Keratinocyte (primary cell): ENCODE results near the gene NPM1. TPM values are rescaled to one million over a fixed set of nuclear protein-coding genes. Genes with fewer than 3 reads are reported as not detected.

Experiments used
- DNase-seq: peaks from one replicate; pipeline ENCODE4 v3.0.0-alpha.2; 2011; ENCODE audit warnings: low read depth, missing footprints, low spot score
- FAIRE-seq: peaks from 2 replicates; lab custom pipeline; 2011; peaks lifted over from hg19 to GRCh38; lab: Jason Lieb, UNC
- H2AFZ ChIP-seq: 2 replicates; pipeline ENCODE4 v1.6.0; 2012; ENCODE audit warnings: low read length, control low read depth, inconsistent platforms; ENCODE audit not compliant: control insufficient read depth
- H3K27ac ChIP-seq: 2 replicates; pipeline ENCODE4 v1.5.1; 2011; ENCODE audit warnings: low read length; ENCODE audit not compliant: control insufficient read depth, insufficient read depth
- H3K27me3 ChIP-seq: 3 replicates; pipeline ENCODE4 v1.6.0; 2011; ENCODE audit warnings: low read length; ENCODE audit not compliant: control insufficient read depth, insufficient read depth; ENCODE audit errors: extremely low read depth
- H3K36me3 ChIP-seq, 2 experiments: 2 replicates in 1 of 2; 3 replicates in 1 of 2; pipeline ENCODE4 v1.5.1; 2011; ENCODE audit warnings: low read length in 2 of 2, mild to moderate bottlenecking in 1 of 2; ENCODE audit not compliant: control insufficient read depth in 2 of 2, insufficient read depth in 2 of 2; ENCODE audit errors: extremely low read depth in 1 of 2
- H3K4me1 ChIP-seq: 3 replicates; pipeline ENCODE4 v1.5.1; 2011; ENCODE audit warnings: low read length; ENCODE audit not compliant: control insufficient read depth, insufficient read depth; ENCODE audit errors: extremely low read depth
- H3K4me2 ChIP-seq: 3 replicates; pipeline ENCODE4 v1.6.0; 2011; ENCODE audit warnings: low read depth, low read length; ENCODE audit not compliant: control insufficient read depth, insufficient read depth; ENCODE audit errors: extremely low read depth
- H3K4me3 ChIP-seq, 3 experiments: fragments of 200-600 bp in 1 of 3; sonication (generic) in 1 of 3; 2 replicates in 2 of 3; 3 replicates in 1 of 3; pipeline ENCODE4 v1.5.1; 2011 to 2016; ENCODE audit warnings: low read length in 3 of 3, mild to moderate bottlenecking in 3 of 3, control low read depth in 2 of 3, inconsistent platforms in 1 of 3, low read depth in 1 of 3, mixed read lengths in 1 of 3, mixed run types in 1 of 3, moderate library complexity in 1 of 3; ENCODE audit not compliant: control insufficient read depth in 2 of 3, insufficient read depth in 2 of 3; ENCODE audit errors: extremely low read depth in 1 of 3
- H3K79me2 ChIP-seq: 2 replicates; pipeline ENCODE4 v1.6.0; 2012; ENCODE audit warnings: low read length; ENCODE audit not compliant: control insufficient read depth, insufficient read depth
- H3K9ac ChIP-seq: 3 replicates; pipeline ENCODE4 v1.6.0; 2011; ENCODE audit warnings: low read length; ENCODE audit not compliant: control insufficient read depth, insufficient read depth; ENCODE audit errors: extremely low read depth
- H3K9me1 ChIP-seq: 3 replicates; pipeline ENCODE4 v1.6.0; 2011; ENCODE audit warnings: low read length; ENCODE audit not compliant: control insufficient read depth, insufficient read depth; ENCODE audit errors: extremely low read depth
- H3K9me3 ChIP-seq: 2 replicates; pipeline ENCODE4 v1.5.1; 2012; ENCODE audit warnings: low read depth, low read length; ENCODE audit not compliant: control insufficient read depth
- H4K20me1 ChIP-seq: 3 replicates; pipeline ENCODE4 v1.6.0; 2011; ENCODE audit warnings: low read length; ENCODE audit not compliant: control insufficient read depth, insufficient read depth; ENCODE audit errors: extremely low read depth
- EZH2 ChIP-seq: IDR thresholded peaks from one replicate; pipeline ENCODE4 v1.6.1; 2012; ENCODE audit warnings: inconsistent platforms, mild to moderate bottlenecking, low read length, moderate library complexity
- dilution Hi-C: fragments of 300-500 bp; cut with MboI; formaldehyde crosslinking; loops from one replicate; pipeline ENCODE4 v1.7.0; 2020; ENCODE audit warnings: low sequenced_read_pairs; ENCODE audit not compliant: extremely low pct_ligation_motif_present
- polyA plus RNA-seq, 5 experiments: library from polyadenylated mRNA; depleted of rRNA in 3 of 5; stranded (reverse) in 3 of 5; stranded (forward) in 1 of 5; unstranded in 1 of 5; fragments of >200 nt; gene quantifications; 1 replicate in 1 of 5; 2 replicates in 3 of 5; 3 replicates in 1 of 5; pipeline versions ENCODE4 v1.2.1 to v1.2.3, GENCODE V29; 2011 to 2012; ENCODE audit warnings: missing spikeins in 2 of 5, low read depth in 1 of 5, low replicate concordance in 1 of 5
- TF ChIP-seq, protein P1 (sequence below), 3 experiments: IDR thresholded peaks in 1 of 3; conservative IDR thresholded peaks in 1 of 3; optimal IDR thresholded peaks in 1 of 3; 2 replicates in 2 of 3; 3 replicates in 1 of 3; pipeline versions ENCODE3 to v1.5.1; 2011; ENCODE audit warnings: low read length in 3 of 3, mild to moderate bottlenecking in 3 of 3, moderate library complexity in 2 of 3, control low read depth in 1 of 3, inconsistent platforms in 1 of 3; ENCODE audit not compliant: insufficient read depth in 2 of 3; ENCODE audit errors: extremely low read depth in 1 of 3

NPM1 gene
- polyA plus RNA-seq, 1 donor (not counting 4 experiments of a cell fraction or from before 2014, with no cell fraction given), result 2,398 TPM

DNA sequence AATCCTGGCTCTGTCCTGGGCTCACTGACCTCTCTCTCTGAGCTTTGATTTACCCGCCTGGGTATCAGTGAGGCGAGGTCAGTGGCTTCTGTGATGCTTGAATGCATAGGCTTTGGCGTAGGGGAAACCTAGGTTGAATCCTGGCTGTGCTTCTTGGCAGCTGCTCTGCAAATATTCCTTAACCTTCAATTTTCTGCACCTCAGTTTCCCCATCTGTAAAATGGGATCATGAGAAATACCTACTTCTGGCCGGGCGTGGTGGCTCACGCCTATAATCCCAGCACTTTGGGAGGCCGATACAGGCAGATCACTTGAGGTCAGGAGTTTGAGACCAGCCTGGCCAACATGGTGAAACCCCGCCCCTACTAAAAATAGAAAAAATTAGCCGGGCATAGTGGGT is 39.0 kb downstream of the NPM1 start:
- Histone ChIP-seq H3K27me3 (peaks cover 4% of the 10 kb centered on the region), H3K9me3 (no peaks in the 10 kb centered on the region), H3K4me1 (no peaks in the 10 kb centered on the region), H3K27ac (no peak overlapping the region), H3K79me2 (no peaks in the 10 kb centered on the region), H3K9ac (no peak overlapping the region), H3K4me2 (no peak overlapping the region), H3K4me3 (no peak overlapping the region), H4K20me1 (no peaks in the 10 kb centered on the region), H3K9me1 (no peaks in the 10 kb centered on the region), H3K36me3 (no peaks in the 10 kb centered on the region), H2AFZ (no peak overlapping the region)
- DNase-seq (no peak), FAIRE-seq (no peak)
- TF ChIP-seq, protein P1, sequence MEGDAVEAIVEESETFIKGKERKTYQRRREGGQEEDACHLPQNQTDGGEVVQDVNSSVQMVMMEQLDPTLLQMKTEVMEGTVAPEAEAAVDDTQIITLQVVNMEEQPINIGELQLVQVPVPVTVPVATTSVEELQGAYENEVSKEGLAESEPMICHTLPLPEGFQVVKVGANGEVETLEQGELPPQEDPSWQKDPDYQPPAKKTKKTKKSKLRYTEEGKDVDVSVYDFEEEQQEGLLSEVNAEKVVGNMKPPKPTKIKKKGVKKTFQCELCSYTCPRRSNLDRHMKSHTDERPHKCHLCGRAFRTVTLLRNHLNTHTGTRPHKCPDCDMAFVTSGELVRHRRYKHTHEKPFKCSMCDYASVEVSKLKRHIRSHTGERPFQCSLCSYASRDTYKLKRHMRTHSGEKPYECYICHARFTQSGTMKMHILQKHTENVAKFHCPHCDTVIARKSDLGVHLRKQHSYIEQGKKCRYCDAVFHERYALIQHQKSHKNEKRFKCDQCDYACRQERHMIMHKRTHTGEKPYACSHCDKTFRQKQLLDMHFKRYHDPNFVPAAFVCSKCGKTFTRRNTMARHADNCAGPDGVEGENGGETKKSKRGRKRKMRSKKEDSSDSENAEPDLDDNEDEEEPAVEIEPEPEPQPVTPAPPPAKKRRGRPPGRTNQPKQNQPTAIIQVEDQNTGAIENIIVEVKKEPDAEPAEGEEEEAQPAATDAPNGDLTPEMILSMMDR (optimal IDR thresholded peaks at IDR 0.05 in 1 of 3, IDR thresholded peaks at IDR 0.05 in 1 of 3, conservative IDR thresholded peaks at IDR 0.05 in 1 of 3; ENCODE audit: extremely low read depth in 1 of 3, insufficient read depth in 2 of 3, low read length in 3 of 3), result no peak
- no peak for TF ChIP-seq EZH2
- dilution Hi-C loops, result no loop called here

DNA sequence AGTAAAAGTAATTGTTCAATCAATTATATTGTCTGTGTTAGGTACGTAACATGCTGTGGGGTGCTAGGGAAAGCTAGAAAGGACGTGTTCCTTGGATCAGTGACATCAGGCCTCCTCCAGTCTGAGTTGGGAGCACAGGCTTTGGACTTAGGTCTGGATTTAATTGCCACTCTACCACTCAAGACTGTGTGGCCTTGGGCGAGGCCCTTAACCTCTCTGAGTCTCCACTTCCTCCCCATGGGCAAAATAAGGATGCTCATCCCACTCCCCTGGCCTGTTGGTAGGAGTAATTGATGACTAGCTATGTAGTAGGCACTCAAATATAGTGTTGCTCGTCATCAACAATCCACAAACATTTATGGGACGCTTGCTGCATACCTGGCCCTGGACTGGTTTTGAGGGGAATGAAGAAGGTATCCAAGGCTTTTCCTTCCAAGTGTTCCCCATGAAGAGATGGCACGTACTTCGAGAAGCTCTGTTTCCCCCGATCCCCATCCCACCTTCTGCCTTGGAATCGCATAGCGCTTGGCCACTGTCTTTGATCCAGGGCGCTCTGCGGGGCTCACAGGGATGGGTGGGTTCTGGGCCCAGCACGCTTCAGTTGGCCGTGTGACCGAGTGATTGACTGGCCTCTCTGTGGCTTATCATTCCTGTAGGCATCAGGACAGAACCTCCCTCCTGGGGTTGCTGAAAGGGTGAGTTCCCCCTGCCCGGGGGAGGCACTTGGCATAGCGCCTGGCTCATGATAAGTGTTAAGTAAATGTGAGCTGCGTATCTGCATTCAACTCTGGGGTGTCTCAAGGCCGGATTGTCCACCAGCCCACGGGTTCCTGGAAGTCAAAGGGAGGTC is 39.9 kb downstream of the NPM1 start:
- dilution Hi-C loops, result no loop called here
- no peak for DNase-seq
- TF ChIP-seq, protein P1 (optimal IDR thresholded peaks at IDR 0.05 in 1 of 3, IDR thresholded peaks at IDR 0.05 in 1 of 3, conservative IDR thresholded peaks at IDR 0.05 in 1 of 3; ENCODE audit: extremely low read depth in 1 of 3, insufficient read depth in 2 of 3, low read length in 3 of 3), result no peak
- no peak for TF ChIP-seq EZH2
- Histone ChIP-seq H3K9ac (no peak overlapping the region), H3K36me3 (no peaks in the 10 kb centered on the region), H3K27me3 (no peaks in the 10 kb centered on the region), H3K27ac (no peak overlapping the region), H3K9me3 (no peaks in the 10 kb centered on the region), H3K4me3 (no peak overlapping the region), H3K4me1 (no peaks in the 10 kb centered on the region), H3K79me2 (no peaks in the 10 kb centered on the region), H3K4me2 (no peak overlapping the region), H4K20me1 (no peaks in the 10 kb centered on the region), H2AFZ (no peak overlapping the region), H3K9me1 (no peaks in the 10 kb centered on the region)
- no peak for FAIRE-seq
